NOMO-1 treated with DMSO at 0.1 percent for 48 hours (cell line): ENCODE measurements around the gene STK33.

ENCODE experiments used
- DNase-seq: peaks from one replicate; lab custom pipeline; 2025; ENCODE audit not compliant: unreplicated experiment; lab: John Stamatoyannopoulos, UW

The STK33 gene

DNA sequence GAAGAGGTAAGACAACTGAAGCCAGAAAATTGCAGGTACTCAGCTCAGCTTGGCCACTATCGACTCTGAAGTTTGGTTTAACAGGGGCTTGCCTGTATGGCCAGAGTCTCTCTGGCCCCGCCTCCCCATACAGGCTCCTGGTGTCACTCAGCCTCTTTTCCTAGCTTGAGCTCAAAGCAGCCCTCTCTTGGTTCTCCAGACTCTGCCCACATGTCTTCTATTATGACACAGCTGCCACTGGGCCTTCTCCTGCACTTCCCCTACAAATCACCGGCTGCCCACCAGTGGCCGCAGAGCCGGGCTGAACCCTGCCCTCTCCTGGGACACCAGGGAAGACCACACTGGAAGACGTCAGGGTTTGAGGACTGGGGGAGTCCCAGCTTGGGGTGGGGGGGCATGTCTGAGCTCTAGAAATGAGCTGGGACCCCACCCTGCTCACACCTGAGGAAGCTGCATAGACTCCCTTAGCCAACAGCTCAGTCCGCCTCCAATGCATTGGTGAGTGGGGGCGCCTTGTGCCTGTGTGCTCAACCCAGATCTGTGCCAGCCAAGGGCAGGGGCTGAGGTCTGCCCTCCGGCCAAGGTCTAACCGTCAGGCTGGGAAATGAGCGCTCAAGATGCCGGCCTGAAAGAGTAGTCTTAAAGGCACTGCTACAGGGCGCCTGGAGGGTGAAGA lies 236.0 kb downstream of the STK33 start:
- no peak for DNase-seq

DNA sequence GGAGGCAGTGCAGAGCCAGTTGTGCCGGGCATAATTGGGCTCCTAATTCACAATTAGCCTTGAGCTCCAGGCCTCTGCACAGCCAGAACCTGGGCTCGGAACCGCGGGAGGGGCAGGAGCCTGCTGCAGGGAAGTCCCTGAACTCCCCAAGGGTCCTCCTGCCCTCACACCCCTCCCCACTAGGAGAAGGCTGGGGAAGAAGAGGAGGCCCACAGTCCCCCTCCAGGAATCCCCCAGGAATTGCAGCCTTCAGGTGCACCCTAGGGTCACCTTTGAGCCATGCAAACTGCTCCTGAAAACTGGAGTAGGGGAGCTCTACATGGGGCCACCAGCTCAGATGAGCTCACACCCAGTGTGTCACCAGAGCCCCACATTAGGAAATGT lies 236.5 kb downstream of the STK33 start:
- no peak for DNase-seq

DNA sequence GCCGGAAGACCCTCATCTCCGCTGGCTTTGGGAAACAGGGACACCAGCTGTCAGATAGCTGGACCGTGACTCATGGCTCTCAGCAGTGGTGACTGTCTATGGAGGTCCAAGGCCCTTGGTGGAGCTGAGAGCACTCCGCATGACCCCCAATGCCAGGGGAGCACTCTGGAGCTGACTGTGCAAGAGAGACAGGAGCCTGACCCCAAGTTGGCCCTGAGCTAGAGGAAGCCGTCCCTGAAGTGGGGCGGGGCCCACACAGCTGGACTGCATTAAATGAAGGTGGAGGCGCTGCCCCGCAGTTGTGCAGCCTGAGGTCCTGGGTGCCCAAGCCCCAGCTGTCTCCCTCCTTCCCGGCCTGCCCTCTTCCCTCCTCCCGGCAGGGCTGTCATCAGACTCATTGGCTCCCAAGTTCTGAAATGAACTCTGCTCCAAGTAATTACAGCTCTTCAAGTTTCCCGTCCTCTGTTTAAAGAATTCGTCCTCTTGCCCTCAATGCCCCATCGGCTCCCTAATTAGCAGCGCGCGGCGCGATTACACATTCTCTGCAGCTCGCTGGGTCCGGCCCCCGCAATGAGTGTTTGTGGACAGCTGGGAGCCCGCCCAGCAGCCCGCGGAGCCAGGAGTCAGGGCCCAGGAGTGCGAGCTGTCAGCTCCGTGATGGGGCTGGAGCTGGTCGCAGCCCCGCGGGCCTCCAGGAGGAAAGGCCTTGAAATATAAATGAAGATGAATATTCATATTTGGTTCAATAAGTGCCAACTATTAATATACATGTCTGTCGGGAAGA lies 237.1 kb downstream of the STK33 start:
- no peak for DNase-seq

DNA sequence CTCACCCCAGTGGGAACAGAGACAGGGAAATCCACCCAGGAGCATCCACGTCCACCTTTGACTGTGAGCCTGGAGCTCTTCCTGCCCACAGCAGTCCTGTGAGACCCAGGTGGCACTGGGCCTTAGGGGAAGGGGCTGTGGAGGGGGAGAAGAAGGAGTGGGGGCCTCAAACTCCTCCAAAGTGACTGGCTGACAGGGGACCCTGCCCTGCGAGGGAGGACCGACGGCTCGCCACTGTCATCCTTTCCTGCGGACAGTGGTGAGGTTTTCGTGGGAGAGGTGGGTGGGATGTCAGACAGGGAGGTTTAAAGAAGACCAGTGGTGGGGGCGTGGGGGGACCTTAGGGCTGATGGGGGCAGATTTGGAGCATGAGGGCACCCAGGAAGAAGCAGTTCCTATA lies 237.8 kb downstream of the STK33 start:
- no peak for DNase-seq

DNA sequence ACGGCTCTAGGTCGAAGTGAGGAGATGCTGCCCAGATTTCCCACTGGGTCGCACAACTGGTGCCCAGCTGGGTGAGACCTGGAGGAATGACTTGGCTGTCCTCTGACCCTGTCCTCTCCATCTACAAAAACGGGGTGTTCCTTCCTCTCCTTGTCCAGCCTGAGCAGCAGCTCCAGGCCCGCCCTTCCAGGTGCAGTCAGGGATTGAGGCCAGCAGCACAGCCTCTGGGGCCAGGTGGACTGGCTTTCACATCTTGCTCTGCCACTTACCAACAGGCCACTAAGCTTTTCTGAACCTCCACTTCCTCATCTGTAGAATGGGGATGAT lies 238.6 kb downstream of the STK33 start:
- DNase-seq, result no peak

DNA sequence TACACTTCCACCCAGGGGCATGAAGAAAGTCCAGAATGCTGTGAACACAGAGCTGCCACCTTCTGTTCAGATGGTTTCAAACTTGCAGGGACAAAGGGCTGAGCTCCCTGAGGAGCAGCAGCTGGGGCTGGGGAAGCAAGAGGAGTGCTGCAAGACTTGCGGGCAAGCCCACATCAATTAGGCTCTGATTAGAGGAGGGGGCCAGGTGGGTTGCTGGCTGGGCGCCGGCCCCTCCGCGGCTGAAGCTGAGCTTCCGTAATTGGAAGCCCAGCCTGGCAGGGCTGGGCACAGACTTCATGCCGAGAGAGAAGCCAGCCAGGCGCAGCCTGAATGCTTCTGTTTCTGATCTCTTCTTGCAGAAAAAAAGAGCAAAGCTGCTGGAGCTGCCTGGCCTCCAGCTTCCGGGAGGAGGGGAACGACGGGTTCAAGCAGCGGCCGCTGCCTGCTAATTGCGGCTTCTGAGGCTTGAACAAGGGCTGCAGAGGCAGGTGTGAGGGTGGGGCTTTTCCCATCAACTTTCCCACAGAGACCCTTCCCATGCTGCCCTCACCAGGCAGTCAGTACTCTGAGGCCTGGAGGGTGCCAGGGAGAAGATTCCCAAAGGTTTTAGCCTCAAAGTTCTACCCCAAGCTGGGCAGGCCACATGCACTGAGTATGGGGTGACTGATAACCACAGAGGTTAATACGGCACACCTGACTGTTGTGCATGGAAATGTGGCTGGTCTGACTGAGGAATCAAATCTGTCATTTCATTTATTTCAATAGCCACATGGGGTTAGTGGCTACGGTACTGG lies 239.2 kb downstream of the STK33 start:
- peak; percentile 25 for DNase-seq

DNA sequence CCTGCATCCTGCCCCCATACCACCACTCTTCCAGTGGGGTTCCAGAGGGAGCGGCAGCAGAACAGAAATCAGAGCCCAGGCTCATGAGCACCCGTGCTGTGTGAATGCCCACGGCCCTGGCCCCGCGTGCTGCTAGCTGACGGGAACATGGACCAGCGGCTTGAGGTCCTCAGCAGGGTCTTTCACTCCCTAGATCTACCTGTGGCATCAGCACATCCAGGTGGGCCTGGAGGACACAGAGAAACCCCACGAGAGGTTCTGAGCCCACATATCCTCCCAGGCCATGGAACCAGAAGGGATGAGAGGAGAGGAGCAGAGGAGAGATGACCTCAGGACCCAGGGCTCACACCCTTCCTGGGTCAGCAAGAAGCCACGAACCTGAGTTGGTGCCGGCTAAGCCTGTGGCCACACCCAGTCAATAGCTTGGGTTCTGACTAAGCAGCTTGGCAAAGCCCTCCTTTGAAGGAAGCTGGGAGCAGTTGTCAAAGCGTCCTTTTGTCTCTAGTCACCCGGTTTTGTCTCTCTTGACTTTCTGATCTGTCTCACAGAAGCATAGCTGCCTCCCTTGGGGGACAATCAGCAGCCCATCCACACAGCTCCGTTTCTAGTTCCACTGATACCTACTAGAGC lies 241.0 kb downstream of the STK33 start:
- no peak for DNase-seq

DNA sequence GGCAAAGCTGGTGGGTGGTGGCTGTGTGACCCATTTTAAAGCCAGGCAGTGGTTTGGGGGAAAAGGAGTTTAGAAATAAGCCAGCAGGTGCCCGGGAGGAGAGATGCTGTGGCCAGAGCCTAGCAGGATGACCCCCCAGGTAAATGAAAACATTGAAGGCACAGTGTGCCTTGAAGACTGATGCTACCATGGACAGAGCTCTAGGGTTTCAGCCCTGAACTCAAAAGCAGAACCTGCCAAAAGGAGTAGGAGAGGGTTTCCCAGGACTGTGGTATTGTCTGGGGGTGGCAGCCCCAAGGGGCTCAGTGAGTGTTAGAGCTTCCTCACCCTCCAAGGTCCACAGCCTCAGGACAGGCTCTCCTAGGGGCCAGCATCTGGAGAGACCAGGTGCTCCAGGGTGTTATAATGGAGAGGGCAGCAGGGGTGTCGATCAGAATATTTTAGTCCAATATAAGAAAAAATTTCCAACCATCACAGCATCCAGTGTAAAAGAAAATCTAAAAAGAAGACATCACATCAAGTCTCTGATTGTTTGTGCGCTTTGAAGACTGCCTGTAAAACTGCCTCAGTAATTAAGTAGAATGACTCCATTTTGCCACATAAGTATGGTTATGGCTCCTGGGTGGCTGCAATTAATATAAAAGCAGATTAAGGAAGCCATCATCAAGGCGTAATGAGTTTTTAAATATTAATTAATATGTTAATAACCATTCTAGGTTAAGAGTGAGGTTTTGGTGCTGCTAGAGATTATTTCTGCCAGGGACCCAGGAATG lies 241.7 kb downstream of the STK33 start:
- DNase-seq, result no peak

DNA sequence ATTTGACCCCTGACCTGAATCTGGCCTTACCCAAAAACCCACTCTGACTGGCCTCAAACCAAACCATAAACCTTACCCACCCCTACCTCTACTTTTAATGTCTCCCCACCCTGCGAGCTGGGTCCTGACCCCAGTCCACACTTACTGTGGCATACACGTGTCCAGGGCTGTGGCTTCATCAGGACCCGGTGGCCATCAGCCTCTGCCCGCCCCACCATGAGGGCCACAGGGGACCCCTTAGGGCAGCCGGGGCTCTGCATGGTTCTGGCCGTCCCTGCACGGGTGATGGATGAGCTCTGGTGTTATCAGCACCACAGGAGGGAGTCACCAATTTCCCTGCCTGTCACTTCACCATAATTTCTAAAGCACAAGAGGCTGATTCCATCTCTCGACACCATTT lies 242.8 kb downstream of the STK33 start:
- DNase-seq, result no peak

DNA sequence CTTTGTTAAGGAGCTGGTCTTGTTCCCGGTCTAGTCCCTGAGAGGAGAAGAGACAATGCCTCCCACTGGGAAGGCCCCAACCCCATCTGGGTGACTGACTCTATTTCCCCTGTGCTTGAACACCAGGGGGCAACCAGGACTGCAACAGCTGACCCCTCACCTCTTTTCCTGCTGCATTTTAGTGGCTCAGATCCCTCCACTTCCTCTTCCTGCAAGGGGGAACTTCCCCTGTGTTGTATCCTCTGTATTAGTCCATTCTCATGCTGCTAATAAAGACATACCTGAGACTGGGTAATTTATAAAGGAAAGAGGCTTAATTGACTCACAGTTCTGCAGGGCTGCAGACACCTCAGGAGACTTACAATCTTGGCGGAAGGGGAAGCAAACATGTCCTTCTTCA lies 246.1 kb downstream of the STK33 start:
- DNase-seq, result peak; percentile 3

DNA sequence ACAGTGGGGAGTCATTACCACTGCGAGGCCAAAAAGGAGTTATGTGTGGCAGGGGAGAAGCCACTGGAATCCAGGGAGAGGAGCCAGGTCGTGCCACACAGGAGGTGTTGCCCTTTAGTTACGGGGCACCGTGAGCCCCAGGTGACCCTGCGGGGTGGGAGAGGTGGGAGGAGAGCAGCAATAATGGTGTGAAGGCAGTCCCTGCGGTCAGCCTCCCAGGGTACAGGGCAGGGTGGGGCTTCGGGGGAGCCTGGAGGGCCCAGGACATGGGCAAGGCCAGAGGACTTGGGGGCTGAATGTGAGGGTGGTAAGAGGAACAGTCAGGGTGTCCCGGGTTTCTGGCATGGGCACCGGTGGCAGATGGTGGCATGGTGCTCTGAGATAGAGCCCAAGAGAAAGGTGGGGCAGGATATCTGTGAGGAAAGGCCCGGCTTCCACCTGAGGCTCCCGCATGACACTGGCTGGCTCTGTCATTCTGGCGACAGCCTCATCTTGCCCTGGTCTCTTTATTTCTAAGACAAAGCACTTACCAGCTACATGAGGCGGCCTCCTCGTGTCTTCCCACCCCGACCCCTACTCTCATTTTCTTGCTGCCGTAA lies 247.8 kb downstream of the STK33 start:
- no peak for DNase-seq

DNA sequence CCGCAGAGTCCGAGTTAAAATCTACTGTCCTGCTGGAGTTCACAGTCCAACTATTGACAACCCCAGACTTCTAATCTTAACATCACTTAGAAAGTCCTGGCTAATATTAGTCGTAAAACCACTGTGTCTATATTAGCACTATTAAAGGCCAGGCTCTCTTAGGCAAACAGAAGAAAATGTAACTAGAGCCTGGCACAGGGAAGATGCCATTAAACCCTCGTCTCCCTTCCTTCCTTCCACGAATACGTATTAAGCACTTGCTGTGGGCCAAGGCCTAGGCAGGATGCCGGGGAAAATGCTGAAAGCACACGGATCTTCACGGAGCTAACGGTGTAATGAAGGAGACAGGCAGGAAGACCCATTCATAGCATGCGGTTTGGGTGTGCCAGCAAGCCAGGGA lies 248.8 kb downstream of the STK33 start:
- no peak for DNase-seq

DNA sequence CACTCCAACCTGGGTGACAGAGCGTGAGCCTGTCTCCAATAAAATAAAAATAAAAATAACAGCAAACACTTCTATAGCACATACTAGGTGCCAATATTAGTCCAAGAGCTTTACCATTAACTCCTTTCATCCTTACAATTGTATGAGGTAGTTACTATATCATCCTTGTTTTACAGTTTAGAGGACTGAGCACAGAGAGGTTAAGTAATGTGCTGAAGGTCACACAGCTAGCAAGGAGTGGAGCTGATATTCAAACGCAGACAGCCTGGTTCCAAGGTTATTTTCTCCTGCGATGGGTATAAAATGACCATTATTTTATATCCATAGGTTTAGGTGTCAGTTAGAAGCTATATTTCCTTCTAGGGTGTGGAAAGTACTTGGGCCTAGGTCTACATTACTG lies 249.7 kb downstream of the STK33 start:
- no peak for DNase-seq

DNA sequence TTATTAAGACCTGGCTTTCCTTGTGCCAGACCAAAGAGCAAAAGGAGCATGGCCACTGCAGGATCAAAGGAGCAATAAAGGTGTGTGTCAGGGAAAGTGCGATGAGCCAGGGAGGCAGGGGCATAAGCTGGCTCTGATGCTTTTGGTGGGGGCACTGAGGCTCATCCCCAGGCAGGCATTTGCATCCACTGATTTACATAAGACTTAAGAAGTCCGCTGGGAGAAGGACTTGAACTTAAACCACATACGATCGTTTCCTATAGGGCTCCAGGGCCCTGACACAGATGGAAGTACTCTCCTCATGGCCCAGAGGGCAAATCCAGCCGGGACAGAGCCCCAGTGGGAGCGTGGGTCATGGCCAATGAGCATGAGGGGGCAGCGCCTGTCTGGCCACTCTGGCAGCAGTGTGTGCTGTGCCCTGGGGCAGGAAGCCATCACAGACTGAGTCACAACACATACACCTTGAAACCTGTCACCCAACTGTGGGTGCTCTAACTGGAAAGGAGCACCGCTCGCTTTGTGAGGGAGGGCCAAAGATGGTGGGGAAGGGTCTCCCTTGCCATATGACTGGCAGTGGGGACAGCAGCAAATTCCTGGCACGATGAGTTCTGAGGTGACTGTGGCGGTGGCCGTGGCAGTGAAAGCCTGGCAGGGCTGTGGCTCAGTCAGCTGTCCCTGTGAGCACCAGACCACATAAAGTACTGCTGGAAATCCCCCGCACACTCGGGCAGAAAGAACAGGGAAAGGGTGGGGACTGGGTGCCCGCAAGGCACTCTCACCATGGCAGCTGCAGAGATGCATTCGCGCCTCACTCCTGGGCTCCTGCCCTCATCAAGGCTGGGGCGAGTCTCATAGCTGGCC lies 251.0 kb downstream of the STK33 start:
- DNase-seq, result no peak

DNA sequence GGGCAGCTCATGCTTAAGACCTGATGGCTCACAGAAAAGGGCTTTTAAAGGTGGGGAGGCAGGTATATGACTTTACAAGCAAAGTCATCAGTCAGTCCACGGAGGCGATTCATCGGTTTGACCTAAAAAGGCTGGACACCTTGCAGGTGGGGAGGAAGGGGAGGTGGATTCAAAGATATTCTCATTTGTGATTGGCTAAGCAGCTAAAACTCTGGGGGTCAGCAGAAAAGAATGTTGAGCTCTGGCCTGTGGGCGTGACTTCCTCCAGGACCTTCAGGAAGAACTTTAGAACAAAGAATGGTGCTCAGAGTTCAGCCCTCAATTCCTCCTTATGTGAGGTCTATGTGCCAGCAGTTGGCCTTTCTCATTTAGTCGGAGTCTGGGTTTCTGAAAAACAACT lies 252.0 kb downstream of the STK33 start:
- no peak for DNase-seq
